Measurements from ENCODE around the gene MAP1S. TPM values are rescaled to one million over a fixed set of nuclear protein-coding genes. Genes with fewer than 3 reads are reported as not detected.

The MAP1S gene
- total and polyA plus RNA-seq, 2 donors (not counting 1 experiment from before 2014, with no cell fraction given) = 10.5 to 18.3 TPM

Other genes starting within 250 kb of the MAP1S start
- 20.0 and 25.3 TPM in 2 replicates for gene SLC27A1, start 249.0 kb upstream of the MAP1S start, total RNA-seq
- 3.6 and 4.0 TPM in 2 replicates for gene SLC27A1, start 249.0 kb upstream of the MAP1S start, polyA plus RNA-seq
- gene PGLS, start 207.8 kb upstream of the MAP1S start, total RNA-seq = 52.8 and 67.3 TPM in 2 replicates
- gene PGLS, start 207.8 kb upstream of the MAP1S start, polyA plus RNA-seq = 24.0 and 25.9 TPM in 2 replicates
- gene COLGALT1, start 163.8 kb upstream of the MAP1S start, total RNA-seq = 58.6 and 96.9 TPM in 2 replicates
- 103 and 108 TPM in 2 replicates for gene COLGALT1, start 163.8 kb upstream of the MAP1S start, polyA plus RNA-seq
- gene UNC13A, start 31.1 kb upstream of the MAP1S start, total RNA-seq = under 0.01 TPM in 2 replicates
- 0.27 and 0.28 TPM in 2 replicates for gene UNC13A, start 31.1 kb upstream of the MAP1S start, polyA plus RNA-seq
- gene FCHO1, start 32.0 kb downstream of the MAP1S start, total RNA-seq = under 0.01 and 0.33 TPM in 2 replicates
- gene FCHO1, start 32.0 kb downstream of the MAP1S start, polyA plus RNA-seq = 0.07 and 0.16 TPM in 2 replicates
- gene B3GNT3, start 75.7 kb downstream of the MAP1S start, total RNA-seq = not detected in 2 replicates
- gene B3GNT3, start 75.7 kb downstream of the MAP1S start, polyA plus RNA-seq = not detected in 2 replicates
- not detected in 2 replicates for gene INSL3, start 102.0 kb downstream of the MAP1S start, total RNA-seq
- not detected in 2 replicates for gene INSL3, start 102.0 kb downstream of the MAP1S start, polyA plus RNA-seq
- 1.2 and 1.3 TPM in 2 replicates for gene JAK3, start 128.5 kb downstream of the MAP1S start, total RNA-seq
- 0.26 and 1.1 TPM in 2 replicates for gene JAK3, start 128.5 kb downstream of the MAP1S start, polyA plus RNA-seq
- 1,148 and 1,427 TPM in 2 replicates for gene RPL18A, start 140.4 kb downstream of the MAP1S start, total RNA-seq
- 891 and 971 TPM in 2 replicates for gene RPL18A, start 140.4 kb downstream of the MAP1S start, polyA plus RNA-seq
- gene SLC5A5, start 152.5 kb downstream of the MAP1S start, total RNA-seq = not detected in 2 replicates
- not detected in 2 replicates for gene SLC5A5, start 152.5 kb downstream of the MAP1S start, polyA plus RNA-seq
- 31.1 and 37.2 TPM in 2 replicates for gene CCDC124, start 213.5 kb downstream of the MAP1S start, total RNA-seq
- 44.3 and 54.0 TPM in 2 replicates for gene CCDC124, start 213.5 kb downstream of the MAP1S start, polyA plus RNA-seq
- gene KCNN1, start 247.6 kb downstream of the MAP1S start, total RNA-seq = under 0.01 TPM in 2 replicates
- not detected in 2 replicates for gene KCNN1, start 247.6 kb downstream of the MAP1S start, polyA plus RNA-seq

Data from fibroblast of lung (primary cell).